ENCODE results near the gene LHFPL5.

DNA sequence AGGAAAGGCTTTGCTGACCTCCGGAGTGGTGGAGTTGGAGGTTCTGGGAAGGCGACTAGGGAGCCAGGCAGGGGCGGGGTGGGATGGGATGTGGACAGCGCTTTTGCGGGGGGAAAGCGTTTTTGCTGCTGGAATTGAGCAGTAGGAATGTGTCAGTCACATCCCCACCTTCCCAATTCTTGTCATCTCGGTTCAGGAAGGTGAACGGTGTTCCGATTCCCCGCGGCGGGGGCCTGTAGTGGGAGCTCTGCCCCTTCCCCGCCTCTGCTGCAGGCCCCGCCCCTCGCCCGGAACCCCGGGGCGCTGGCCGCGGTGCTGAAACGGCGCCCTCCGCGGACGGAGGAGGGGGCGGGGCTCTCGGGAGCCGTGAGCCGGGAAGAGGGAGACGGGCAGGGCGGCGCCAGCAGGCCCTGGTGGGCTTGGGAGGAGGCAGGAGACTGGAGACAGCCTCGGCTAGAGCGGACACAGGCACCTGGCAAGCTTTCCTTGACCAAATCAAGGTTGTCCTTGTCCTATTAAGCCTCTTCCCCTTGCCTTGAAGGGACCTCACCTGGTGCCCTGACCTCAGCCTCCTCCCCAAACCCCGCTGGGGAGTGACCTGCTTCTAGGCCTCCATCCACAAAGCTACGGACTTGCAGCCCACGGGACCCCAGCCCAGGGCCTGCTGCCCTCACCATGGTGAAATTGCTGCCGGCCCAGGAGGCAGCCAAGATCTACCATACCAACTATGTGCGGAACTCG, at the start of gene LHFPL5:
- TF ChIP-seq, protein P1, sequence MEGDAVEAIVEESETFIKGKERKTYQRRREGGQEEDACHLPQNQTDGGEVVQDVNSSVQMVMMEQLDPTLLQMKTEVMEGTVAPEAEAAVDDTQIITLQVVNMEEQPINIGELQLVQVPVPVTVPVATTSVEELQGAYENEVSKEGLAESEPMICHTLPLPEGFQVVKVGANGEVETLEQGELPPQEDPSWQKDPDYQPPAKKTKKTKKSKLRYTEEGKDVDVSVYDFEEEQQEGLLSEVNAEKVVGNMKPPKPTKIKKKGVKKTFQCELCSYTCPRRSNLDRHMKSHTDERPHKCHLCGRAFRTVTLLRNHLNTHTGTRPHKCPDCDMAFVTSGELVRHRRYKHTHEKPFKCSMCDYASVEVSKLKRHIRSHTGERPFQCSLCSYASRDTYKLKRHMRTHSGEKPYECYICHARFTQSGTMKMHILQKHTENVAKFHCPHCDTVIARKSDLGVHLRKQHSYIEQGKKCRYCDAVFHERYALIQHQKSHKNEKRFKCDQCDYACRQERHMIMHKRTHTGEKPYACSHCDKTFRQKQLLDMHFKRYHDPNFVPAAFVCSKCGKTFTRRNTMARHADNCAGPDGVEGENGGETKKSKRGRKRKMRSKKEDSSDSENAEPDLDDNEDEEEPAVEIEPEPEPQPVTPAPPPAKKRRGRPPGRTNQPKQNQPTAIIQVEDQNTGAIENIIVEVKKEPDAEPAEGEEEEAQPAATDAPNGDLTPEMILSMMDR (IDR thresholded peaks at IDR 0.05), result no peak
- no peak for TF ChIP-seq POLR2A (IDR thresholded peaks at IDR 0.05)

Measured in thyroid gland (tissue), 4 donors.